Stimulated activated CD8-positive, alpha-beta memory T cell treated with anti-CD3 and anti-CD28 coated beads, Interleukin-15, amount 100 ng/mL, for 48 hours (primary cell): ENCODE data around the gene FGF18.
"Not testable (repeated sequence)": the region's sequence is repeated elsewhere in the genome, so short reads cannot be mapped to it uniquely, and the experiment has no call there.

Experiments used
- DNase-seq, 2 donors: peaks; one replicate each; pipeline ENCODE4 v3.0.0-alpha.2; 2020; ENCODE audit warnings: low read depth in 2 of 2

Gene FGF18

DNA sequence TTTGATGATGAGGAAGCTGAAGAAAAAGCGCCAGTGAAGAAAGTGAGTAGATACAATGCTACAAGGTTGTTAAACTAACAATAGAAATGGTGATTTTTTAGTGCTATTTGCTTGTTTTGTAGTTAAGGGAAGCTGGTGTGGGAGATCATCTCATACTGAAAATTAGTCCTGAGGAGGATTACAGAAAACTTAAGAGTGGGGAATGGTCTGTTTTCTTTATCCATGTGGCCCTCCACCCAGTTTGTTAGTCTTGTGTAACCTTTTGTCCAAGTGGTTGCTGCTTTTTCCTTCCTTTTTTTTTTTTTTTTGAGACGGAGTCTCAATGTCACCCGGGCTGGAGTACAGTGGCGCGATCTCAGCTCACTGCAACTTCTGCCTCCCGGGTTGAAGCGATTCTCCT, 19.3 kb upstream of the FGF18 start:
- DNase-seq, result no peak

DNA sequence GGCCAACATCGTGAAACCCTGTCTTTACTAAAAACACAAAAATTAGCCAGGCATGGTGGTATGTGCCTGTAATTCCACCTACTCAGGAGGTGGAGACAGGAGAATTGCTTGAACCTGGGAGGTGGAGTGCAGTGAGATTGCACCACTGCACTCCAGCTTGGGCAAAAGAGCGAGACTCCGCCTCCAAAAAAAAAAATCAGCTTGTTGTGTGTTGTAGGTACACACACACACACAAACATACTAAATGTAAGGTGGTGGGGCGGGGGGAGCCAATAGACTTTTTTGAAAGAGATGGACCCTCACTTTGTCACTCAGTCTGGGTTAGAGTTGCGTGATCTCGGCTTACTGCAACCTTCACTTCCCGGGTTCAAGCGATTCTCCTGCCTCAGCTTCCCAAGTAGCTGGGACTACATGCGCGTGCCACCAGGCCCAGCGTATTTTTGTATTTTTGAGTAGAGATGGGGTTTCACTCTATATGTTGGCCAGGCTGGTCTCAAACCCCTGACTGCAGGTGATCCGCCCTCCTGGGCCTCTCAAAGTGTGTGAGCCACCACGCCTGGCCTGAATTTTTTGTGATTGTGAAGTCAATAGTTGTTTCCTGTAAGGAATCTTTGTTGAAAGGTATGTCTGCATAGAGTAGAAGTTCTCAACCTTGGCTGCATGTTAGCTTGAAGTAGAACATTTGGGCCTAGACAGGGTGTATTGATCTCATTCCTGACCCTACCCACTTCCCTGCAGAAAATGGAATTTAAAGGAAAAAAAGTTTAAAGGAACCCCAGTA, 18.1 kb upstream of the FGF18 start:
- DNase-seq, result no peak

GRCh38 chr5:171402751-171403150, 16.7 kb upstream of the FGF18 start:
- not testable (repeated sequence) for DNase-seq

GRCh38 chr5:171405615-171406014, 13.8 kb upstream of the FGF18 start:
- DNase-seq, result no peak

DNA sequence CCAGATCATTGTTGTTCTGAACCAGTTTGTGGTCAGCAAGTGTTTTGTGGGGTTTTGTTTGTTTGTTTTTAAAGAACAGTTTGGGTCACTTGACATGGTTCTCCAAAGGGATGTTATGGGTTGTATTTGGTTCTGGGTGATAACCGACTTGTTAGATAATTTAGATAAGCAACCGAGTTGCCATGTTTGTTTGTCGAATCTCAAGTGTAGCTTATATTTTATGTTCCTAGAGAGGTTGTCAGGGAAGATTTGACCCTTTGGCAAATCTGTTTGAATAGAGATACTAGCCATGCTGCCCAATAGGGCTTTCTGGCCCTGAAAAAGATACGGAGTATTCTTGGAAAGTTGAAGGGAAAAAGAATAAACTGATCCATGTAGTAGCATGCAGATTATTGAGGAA, 12.2 kb upstream of the FGF18 start:
- no peak for DNase-seq

DNA sequence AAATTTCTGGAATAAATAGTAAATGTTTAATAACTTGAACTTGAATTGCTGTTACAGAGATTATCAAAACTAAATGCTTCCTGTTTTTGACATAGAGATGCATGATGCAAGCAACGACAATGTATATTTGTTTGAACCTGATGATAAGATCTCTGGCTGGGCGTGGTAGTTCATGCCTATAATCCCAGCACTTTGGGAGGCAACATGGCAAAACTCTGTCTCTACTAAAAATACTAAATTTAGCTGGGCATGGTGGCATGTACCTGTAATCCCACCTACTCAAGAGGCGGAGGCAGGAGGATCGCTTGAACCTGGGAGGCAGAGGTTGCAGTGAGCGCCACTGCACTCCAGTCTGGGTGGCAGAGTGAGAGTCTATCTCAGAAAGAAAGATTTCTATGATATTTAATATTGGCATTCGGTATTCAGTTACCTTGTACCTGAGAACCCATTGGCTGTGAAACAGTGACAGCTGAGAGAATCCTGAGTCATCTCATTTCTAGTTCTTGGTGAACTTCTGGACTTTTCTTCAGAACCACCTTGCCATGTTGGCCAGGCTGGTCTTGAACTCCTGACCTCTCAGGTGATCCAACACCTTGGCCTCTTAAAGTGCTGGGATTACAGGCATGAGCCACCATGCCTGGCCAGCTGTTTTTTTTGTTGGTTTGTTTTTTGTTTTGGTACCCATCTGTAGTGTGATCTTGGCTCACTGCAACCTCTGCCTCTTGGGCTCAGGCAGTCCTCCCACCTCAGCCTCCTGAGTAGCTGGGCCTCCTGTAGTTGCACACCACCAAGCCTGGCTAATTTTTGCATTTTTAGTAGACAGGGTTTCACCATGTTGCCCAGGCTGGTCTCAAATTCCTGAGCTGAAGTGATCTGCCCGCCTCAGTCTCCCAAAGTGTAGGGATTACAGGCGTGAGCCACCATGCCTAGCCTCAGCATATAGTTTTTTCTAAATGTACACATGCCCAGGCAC, 10.0 kb upstream of the FGF18 start:
- DNase-seq, result no peak

DNA sequence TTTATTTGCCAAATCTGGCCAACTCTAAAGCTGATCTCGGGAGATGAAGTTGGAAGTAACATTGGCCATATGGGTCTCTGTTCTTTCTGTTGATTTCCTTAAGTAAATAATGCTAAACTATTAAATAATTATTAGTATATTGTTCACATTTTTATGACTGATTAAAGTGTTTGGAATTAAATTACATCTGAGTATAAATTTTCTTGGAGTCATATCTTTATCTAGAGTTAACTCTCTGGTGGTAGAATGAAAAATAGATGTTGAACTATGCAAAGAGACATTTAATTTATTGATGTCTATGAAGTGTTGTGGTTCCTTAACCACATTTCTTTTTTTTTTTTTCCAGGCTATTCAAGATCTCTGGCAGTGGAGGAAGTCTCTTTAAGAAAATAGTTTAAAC, 9.3 kb upstream of the FGF18 start:
- no peak for DNase-seq

DNA sequence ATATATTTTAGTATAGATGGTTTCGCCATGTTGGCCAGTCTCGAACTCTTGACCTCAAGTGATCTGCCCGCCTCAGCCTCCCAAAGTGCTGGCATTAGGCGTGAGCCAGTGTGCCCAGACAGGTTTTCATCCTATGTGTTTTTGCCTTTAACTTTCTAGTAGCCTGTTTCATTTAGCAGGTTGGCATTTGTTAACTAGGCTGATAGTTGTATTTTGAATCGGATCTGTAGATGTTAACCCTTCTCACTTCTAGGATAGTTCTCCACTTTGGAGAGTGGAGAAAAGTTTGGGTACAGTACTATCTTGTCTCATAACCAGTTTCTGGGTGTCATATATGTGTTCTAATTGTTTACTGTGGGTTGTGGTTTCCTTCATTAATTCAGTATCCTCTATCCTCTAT, 7.3 kb upstream of the FGF18 start:
- DNase-seq, result no peak

DNA sequence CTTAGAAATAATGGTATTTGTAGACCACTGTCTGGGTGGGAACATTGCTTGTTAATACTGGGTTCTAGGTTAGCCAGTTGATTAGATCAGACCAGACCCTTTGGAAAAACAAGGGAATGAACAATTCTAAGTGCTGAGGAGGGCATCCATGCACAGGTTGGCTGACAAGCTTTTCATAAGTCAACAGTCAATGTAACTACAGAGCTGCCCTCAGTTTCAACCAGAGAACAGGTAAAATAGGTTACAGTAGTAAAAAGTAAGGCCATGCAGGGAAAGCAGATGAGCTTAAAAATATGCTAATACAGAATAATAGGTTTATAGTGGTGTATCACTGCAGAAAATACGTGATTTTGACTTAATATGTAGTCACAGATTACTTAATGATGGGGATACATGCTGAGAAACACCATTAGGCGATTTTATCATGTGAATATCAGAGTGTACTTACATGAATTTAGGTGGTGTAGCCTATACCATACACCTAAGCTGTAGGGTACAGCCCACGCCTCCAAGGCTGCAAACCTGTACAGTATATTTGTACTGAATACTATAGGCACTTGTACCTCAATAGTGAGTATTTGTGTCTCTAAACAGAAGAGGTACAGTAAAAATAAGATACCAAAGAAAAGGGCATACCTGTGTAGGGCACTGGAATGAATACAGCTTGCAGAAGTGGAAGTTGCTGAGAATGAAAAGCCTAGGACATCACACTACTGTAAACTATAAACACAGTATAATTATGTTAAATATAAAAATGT, 6.1 kb upstream of the FGF18 start:
- DNase-seq, result no peak

GRCh38 chr5:171413993-171414392, 5.5 kb upstream of the FGF18 start:
- not testable (repeated sequence) for DNase-seq

DNA sequence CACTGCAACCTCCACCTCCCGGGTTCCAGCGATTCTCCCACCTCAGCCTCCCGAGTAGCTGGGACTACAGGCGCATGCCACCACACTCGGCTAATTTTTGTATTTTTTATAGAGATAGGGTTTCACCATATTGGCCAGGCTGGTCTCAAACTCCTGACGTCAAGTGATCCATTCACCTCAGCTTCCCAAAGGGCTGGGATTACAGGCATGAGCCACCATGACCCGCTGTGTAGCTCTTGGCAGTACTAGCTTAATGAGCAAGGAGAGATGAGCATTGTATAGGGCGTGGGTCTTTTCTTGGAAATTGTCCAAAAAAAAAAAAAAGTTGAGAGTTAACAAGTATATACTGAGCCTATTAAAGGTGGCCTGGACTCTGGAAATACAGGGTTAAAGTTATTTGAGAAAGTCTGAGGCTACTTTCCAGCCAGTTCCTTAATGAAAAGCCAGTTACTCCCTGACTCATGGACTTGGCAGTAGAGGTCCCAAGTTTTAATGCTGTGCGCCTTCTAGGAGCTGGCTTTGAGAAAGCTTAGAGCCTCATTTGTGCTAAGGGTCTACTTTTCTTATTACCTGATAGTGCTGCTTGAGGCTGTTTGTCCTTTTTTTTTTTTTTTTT, 4.2 kb upstream of the FGF18 start:
- DNase-seq, result no peak

- no peak for DNase-seq
These were observed 3.0 kb upstream of the FGF18 start for GRCh38 chr5:171416160-171417049.

- peak; percentile 32 to 44 for DNase-seq
These were observed 998 bp upstream of the FGF18 start for GRCh38 chr5:171418316-171418981.

- DNase-seq, result peak; percentile 15 to 18
These were observed 412 bp downstream of the FGF18 start for GRCh38 chr5:171419688-171420430.

GRCh38 chr5:171420431-171421241, 1.2 kb downstream of the FGF18 start:
- no peak for DNase-seq

GRCh38 chr5:171421331-171422262, 2.1 kb downstream of the FGF18 start:
- DNase-seq, result no peak

- no peak for DNase-seq
These were observed 3.0 kb downstream of the FGF18 start for GRCh38 chr5:171422495-171422894.
